SU-DHL-6 (cell line): ENCODE data around the gene SLC7A6OS.

Source experiments
- CTCF ChIP-seq: fragments of 200-600 bp; sonication (generic); IDR thresholded peaks from one replicate; pipeline ENCODE4 v1.5.1; 2017; ENCODE audit warnings: antibody characterized with exemption, mild to moderate bottlenecking, low read length, moderate library complexity; ENCODE audit not compliant: insufficient read depth, poor library complexity, severe bottlenecking
- EZH2phosphoT487 ChIP-seq: fragments of 200-600 bp; sonication (generic), shearing (Covaris generic); conservative IDR thresholded peaks from 2 replicates; pipeline ENCODE4 v1.6.1; 2018; ENCODE audit warnings: mild to moderate bottlenecking, antibody characterized with exemption, low read length, moderate library complexity, mixed read lengths

- TF ChIP-seq CTCF, result no peak
- no peak for TF ChIP-seq EZH2phosphoT487
Measured at GRCh38 chr16:68351991-68352431, 41.3 kb upstream of the SLC7A6OS start.
